GM12872 (cell line): Measurements from ENCODE around the gene SLC35F4.

Source experiments
- TF ChIP-seq, protein P1 (sequence below): IDR thresholded peaks from 3 replicates; pipeline ENCODE4 v1.5.1; 2011; ENCODE audit warnings: low read depth, mild to moderate bottlenecking, low read length, moderate library complexity; ENCODE audit not compliant: insufficient read depth

SLC35F4 gene

DNA sequence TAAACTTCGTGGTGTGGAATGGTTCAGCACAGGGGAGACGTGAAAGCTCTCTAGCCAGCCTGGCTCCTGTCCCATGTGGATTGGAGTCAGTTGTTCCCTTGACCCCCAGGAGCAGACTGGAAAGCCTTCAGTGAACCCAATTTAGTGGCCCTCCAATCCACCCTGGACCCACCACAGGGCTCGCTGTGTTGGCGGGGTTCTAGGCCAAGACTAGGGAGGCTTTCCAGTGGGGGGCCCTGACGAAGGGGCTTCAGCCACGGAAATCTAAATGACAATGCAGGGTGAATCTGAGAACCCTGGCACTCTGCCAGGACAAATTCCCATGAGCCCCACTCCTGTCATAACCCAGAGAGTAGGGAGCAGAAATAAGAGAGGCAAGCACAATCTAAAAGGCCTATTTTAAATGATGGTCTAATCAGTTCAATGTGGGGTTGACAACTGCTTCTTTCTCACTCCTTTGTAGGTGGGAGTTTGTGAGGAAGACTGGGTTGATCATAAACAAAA is 110.8 kb downstream of the SLC35F4 start:
- TF ChIP-seq, protein P1, sequence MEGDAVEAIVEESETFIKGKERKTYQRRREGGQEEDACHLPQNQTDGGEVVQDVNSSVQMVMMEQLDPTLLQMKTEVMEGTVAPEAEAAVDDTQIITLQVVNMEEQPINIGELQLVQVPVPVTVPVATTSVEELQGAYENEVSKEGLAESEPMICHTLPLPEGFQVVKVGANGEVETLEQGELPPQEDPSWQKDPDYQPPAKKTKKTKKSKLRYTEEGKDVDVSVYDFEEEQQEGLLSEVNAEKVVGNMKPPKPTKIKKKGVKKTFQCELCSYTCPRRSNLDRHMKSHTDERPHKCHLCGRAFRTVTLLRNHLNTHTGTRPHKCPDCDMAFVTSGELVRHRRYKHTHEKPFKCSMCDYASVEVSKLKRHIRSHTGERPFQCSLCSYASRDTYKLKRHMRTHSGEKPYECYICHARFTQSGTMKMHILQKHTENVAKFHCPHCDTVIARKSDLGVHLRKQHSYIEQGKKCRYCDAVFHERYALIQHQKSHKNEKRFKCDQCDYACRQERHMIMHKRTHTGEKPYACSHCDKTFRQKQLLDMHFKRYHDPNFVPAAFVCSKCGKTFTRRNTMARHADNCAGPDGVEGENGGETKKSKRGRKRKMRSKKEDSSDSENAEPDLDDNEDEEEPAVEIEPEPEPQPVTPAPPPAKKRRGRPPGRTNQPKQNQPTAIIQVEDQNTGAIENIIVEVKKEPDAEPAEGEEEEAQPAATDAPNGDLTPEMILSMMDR, result no peak

DNA sequence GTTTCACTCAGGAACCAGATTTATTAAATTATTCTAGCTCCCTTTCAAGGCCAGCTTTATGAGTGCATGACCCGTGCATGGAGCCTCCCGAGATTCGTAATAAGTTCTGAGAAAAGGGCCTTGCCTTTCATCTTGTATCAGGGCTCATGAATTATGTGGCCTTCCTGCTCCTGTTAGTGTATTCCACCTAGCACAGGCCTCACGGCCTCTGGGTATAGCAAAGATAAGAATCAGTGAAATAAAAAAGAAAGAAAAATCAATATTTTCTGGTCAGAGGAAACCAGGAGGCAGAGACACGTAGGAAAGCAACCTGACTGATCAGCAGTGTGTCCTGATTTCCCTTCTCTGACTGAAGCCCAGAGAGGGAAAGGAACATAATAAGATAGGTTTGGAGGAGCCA is 111.4 kb downstream of the SLC35F4 start:
- TF ChIP-seq, protein P1, result no peak

DNA sequence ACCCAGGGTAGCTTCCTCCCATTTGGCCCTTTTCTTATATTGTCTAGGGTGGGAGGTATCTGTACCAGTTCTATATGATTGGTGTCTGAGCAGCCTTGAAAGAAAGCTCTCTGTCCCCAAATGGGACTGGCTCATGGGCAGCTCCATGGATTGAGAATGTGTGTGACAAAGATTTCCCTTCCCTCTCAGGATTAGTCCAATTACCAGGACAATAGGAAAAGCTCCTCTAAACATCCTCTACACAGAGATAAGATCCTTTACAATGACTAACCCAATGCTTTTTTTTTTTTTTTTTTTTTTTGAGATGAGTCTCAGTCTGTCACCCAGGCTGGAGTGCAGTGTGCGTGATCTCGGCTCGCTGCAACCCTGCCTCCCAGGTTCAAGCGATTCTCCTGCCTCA is 112.1 kb downstream of the SLC35F4 start:
- TF ChIP-seq, protein P1, result no peak

DNA sequence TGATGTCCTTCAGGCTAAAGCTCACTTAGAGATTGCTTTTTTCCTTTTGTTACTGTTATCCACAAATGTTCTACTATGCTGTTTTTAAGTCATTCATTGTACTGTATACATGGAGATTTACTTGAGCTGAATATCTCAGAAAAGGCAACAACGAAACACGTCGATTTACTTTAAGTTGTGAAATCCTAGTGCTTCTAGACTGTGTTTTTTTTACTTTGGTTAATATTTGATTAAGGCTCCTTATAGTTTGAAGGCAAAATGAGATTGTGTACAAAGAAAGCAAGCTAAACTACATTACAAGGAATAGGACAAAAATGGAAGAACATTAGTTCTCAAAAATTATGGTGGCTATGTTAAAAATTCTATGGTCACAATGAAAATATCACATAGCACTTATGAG is 114.5 kb downstream of the SLC35F4 start:
- TF ChIP-seq, protein P1, result no peak

DNA sequence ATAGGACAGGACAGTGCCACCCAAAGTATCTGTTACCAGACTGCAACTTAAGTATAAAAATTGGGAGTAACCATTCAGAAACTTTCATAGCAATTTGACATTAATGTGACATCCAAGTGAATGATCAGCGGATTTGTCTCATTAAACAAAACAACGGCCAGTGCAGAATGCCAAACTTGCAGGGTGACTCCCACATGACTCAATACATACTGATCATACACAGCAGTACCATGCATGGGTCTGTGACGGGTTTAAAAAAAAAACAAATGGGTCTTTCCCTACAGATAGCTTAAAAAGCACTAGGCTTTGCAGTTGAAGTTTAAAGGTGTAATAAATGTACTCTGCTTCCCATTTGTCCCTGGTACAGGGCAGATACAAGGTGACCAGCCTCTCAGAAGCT is 116.6 kb downstream of the SLC35F4 start:
- TF ChIP-seq, protein P1, result no peak

DNA sequence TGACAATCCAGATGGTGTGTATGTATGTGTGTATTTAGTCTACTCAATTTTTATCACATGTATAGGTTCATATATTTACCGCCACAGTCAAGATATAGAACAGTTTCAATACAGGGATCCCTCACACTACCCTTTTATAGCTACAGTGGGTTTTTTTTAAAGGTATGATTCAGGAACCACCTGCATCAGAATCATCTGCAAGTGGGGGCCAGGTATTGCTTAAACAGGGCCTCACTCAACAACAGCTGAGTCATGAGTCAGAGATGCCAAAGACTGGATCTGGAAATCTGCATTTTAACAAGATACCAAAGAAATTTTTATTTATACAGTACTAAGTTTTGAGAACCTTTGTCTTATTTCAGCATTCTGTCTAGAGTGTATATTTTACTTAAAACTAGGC is 117.6 kb downstream of the SLC35F4 start:
- TF ChIP-seq, protein P1, result no peak

DNA sequence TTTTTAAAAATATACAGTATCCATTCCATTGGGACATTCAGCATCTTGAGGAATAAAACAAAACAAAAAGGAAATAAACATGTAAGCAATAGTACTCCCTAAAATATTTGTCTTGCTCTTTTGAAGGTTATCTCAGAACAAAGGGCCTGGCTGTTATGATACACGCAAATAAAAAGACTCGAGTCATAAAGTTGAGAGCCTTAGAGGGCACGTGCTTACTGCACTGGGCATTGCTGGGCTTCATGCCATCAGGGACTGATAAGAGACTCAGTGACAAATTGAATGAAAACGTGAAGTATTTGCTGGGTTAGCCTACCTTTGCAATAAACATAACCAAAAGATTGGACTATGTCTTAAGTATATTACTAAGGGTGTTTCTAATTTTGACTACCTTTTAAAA is 118.9 kb downstream of the SLC35F4 start:
- TF ChIP-seq, protein P1, result no peak
